GM21825 (cell line): ENCODE measurements around the gene MSANTD1.

ENCODE experiments used
- ATAC-seq: cut with Tn5 transposase; IDR thresholded peaks from one replicate; pipeline ENCODE4 v1.9.1; 2021; ENCODE audit warnings: mild to moderate bottlenecking, moderate library complexity; ENCODE audit not compliant: unreplicated experiment

The MSANTD1 gene

DNA sequence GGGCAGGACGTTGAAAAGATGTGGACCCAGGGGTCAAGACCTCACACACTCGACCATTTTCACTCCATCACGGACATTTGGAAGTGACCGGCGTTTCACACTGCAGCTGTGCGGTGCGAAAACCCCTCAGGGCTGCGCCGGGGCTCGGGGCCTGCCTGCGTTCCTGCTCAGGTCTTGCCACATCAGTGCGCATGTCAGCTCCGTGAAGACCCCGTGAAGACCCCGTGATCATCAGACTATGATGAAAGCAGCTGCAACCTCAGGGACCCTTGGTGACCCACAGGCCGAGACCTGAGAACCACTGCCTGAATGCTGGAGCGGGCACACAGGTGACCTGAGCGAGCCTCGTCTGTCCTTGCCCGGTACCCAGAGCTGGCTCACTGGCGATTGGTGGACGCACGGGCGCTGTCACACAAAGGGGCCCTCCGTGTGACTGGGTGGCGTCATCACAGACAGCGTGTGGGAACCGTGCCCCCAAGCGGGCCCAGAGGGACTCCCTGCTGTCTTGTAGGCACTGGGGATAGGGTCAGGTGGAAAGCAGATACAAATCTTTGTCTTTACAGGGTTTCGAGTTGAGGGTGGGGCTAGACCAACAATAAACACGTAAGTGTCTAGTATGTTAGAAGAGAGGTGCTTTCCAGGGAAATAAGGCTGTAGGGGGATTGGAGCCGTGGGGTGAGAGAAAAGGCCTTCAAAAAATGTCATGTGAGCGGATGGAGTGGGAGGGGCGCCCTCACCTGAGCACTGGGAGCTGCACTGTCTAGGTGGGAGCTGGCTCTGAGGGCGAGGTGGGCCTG is 12.7 kb downstream of the MSANTD1 start:
- ATAC-seq: no peak

DNA sequence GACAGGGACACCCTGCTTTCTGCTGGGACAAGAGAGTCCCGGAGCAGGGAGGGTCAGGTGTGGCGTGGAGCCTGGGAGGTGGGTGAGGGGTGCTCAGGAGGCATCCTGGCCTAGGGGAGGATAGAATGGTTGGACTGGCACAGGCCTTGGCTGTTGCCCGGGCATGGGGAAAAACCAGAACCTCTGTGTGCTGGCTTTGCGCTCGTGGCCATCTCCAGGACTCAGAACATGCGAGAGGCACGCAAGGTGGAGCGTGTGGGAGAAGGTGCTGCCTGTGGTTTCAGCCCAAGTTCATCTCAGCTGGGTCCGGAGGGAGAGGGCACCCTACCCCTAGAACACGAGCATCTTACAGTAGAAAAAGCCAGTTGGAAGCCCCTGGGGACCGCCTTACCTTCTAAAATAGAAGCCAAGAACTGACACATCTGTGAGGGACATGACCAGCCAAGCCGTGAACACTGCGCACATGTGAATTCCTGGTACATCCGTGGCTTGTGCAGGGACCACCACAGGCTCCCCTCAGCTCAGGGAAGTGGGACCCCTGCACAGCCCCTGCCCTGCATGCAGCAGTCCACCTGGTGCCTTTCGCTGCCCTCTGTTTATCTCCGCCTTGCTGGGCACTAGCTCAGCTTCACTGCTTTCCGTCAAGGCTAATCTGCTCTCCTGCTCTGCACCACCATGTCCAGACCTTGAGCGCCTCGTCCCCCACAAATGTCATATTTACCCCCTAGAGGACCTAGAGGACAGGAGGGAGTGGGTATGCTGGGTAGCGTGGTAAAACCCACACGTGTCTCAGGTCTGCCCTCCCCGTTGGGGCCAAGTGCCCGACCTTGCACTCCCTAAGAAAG is 13.5 kb downstream of the MSANTD1 start:
- no peak for ATAC-seq

DNA sequence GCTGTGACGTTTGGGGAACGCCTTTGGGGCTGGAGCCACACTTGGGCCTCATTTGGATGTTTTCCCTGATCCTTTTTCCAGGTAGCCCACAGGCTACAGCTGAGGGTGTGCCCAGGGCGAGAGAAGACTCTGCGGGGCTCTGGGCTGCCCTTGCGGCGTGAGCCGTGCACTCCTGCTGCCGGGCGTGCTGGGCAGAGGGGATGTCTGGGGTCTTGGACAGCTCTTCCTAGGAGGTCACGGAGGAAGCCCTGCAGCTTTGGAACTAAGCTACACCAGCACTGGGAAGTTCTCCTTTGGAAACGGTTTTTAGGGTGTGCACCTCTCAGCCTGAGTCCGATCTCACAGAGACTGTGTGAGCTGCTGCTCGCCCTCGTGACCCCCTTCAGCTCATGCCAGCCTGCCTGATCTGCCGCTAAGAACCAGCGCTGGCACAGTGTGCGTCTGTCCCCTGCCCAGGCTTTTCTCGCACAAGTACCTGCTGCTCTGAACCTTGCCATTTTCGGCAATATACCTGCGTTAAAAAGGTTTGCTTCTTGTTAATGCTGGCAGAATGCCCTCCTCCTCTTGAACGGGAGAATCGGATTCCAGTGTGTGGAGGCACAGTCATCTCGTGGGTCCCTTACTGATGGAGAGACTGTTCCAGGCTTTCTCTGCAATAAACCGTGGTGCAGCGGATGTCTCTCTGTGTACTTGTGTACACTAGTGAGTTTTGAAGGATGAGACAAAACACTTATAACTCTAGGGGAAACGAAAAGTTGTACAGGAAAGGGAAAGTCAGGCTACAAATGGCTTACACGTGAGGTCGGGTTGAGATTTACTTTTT is 14.3 kb downstream of the MSANTD1 start:
- no peak for ATAC-seq

GRCh38 chr4:3263876-3264193 is 14.9 kb downstream of the MSANTD1 start:
- ATAC-seq: no peak

DNA sequence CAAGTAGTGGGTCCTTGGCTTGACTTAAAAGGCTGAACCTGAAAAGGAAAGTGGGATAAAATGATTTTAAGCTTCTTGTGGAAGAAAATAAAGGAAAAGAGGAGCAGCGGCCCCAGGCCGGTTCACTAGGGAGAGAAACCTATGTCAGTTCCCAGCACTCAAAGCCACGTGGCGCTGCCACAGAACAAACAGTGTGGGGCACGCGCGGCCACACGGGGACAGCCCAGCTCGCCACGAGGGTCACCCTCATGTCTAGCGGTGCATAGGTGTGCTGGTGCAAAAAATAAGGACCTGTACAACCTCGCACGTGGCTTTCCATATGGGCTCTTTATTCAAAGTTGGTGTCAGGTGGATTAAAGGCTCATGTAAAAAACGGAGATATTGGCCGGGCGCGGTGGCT is 17.1 kb downstream of the MSANTD1 start:
- ATAC-seq: no peak

- ATAC-seq: no peak
Observed at GRCh38 chr4:3267576-3268394, 18.8 kb downstream of the MSANTD1 start.

- no peak for ATAC-seq
Observed at GRCh38 chr4:3268395-3269104, 19.6 kb downstream of the MSANTD1 start.

- no peak for ATAC-seq
Observed at GRCh38 chr4:3269105-3269927, 20.4 kb downstream of the MSANTD1 start.

GRCh38 chr4:3269991-3270611 is 21.1 kb downstream of the MSANTD1 start:
- no peak for ATAC-seq

GRCh38 chr4:3271131-3271530 is 22.2 kb downstream of the MSANTD1 start:
- no peak for ATAC-seq

- ATAC-seq: no peak
Observed at GRCh38 chr4:3276986-3277385, 28.0 kb downstream of the MSANTD1 start.

DNA sequence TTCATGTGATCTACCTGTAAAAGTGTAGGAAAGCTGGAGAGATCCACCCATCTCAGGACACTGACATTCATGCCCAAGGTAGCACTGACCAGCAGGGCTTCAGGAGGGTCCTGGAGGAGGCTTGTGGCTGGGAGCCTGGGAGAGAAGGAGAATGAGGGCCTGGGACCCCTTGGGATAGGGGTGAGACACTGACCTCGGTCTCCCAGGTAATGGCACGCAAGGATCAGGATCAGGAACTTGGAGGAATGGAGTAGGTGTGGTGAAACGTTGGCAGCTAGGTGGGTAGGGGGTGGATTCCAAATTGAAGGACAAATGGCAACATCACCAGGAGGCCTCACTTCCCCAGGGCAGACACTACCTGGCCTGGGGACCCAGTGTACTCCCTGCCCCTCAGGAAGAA is 31.5 kb downstream of the MSANTD1 start:
- ATAC-seq: no peak

DNA sequence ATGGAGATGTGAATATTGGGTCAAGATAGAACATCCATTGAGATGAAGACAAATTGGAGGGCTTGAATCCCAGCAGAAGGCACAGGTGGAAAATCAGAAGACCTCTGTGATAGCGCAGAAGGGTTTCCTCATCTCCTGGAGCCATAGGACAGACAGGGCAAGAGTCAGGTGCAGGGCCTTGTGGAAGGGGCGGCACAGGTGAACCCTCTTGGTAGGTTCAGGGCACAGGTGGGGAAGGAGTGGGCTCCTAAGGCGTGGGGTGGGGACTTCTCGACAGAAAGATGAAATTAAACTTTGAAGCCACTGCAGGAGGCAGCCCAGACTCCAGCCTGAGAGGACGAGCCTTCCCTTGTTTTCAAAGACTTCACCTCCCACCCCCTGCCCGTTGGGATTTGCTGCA is 34.5 kb downstream of the MSANTD1 start:
- no peak for ATAC-seq

GRCh38 chr4:3283916-3284315 is 35.0 kb downstream of the MSANTD1 start:
- no peak for ATAC-seq

DNA sequence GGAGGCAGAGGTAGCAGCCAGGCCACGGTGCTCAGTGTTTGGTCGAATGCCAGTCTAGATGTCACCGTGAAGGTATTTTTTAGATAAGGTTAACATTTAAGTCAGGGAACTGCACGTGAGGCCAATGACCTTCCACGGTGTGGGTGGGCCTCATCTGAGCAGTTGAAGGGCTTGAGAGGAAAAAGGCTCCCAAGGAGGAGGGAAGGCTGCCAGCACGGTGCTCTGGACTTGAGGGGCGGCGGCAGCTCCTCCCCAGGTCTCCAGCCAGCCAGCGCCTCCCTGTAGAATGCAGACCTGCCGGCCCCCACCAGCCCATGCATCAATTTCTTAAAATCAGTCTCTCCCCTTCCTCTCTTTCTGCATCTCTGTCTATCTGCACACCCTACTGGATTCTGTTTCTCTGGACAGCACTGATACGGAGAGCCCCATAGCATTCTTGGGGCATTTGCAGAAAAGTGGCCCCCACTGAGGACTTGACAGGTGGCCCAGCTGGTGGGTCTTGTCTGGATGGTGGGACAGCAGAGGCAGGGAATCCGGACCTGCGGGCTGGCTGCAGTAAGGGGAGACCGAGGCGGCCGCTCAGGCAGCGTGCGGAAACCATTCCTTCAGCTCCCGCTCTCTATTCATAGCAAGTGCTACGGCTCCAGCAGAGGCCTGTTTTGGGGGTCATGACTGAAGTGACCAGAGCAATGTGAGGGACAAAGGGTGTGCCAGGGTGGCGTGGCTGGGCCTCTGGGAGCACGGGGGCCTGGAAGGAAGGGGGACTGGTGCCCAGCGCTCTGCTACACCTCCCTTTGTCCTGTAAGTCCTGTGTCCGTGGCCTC is 36.0 kb downstream of the MSANTD1 start:
- no peak for ATAC-seq

GRCh38 chr4:3285558-3286334 is 36.8 kb downstream of the MSANTD1 start:
- ATAC-seq: peak; percentile 87
